ENCODE measurements around the gene ETV1. TPM values are rescaled to one million over a fixed set of nuclear protein-coding genes. Genes with fewer than 3 reads are reported as not detected.
A peak's percentile ranks its signal among the peaks of the same experiment; 100 is the strongest.

The ETV1 gene
- total RNA-seq, 1 experiment from 2014 or later = 0.52 TPM

DNA sequence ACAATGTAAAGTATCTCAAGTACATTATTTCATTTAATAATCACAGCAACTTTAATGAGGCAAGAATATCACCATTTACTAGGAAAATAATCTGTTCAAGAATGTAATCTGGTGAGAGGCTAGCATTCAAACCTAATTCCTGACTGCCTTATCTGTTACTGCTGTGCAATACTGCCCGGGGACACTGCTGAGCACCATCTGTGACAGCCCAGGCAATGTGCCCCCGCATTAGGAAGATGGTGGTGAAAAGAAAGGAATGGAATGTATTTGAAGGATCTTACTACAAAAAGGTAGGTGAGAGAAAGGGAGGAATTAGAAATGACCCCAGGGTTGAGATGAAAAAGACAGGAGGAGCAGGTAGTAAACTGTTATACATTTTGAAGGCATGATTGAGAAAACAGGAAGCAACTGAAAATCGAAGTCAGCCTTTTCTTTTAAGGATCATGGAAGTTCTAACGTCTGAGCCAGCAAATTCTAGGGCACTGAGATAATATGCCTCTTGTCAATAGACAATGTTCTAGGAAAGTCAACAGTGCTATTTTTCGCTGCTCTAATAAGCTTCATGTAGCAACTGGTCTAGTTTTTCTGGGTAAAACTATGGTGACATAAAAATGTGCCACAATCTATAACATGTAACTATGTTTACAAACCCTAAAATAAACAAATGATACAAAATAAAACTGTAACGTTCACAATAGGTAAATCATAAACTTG lies 90.4 kb downstream of the ETV1 start:
- DNase-seq = no peak
- no peak overlapping the region for H3K27ac Mint-ChIP-seq (ENCODE audit: unreplicated experiment)
- Histone ChIP-seq H3K9me3 (no peaks in the 10 kb centered on the region), H3K4me3 (ENCODE audit: low read depth, low read length) (no peak overlapping the region), H3K36me3 (ENCODE audit: control insufficient read depth, insufficient read depth, low read length) (no peaks in the 10 kb centered on the region), H3K27me3 (replicated peaks; ENCODE audit: control insufficient read depth, insufficient read depth, low read length) (no peaks in the 10 kb centered on the region), H3K4me1 (no peaks in the 10 kb centered on the region)
- TF ChIP-seq, protein P1, sequence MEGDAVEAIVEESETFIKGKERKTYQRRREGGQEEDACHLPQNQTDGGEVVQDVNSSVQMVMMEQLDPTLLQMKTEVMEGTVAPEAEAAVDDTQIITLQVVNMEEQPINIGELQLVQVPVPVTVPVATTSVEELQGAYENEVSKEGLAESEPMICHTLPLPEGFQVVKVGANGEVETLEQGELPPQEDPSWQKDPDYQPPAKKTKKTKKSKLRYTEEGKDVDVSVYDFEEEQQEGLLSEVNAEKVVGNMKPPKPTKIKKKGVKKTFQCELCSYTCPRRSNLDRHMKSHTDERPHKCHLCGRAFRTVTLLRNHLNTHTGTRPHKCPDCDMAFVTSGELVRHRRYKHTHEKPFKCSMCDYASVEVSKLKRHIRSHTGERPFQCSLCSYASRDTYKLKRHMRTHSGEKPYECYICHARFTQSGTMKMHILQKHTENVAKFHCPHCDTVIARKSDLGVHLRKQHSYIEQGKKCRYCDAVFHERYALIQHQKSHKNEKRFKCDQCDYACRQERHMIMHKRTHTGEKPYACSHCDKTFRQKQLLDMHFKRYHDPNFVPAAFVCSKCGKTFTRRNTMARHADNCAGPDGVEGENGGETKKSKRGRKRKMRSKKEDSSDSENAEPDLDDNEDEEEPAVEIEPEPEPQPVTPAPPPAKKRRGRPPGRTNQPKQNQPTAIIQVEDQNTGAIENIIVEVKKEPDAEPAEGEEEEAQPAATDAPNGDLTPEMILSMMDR (IDR thresholded peaks at IDR 0.05; ENCODE audit: insufficient read depth in 1 of 2, low read depth in 1 of 2, low read length in 1 of 2, severe bottlenecking in 1 of 2, unreplicated experiment in 1 of 2) = no peak
- no peaks in the 10 kb centered on the region for H3K36me3 Mint-ChIP-seq (ENCODE audit: insufficient read depth, unreplicated experiment)
- peak overlapping the region; percentile 4 for H3K4me3 Mint-ChIP-seq (ENCODE audit: unreplicated experiment)
- BruUV-seq (replicated peaks) = no TSS peak
- H3K4me1 Mint-ChIP-seq (ENCODE audit: low read depth, unreplicated experiment) = peaks cover 6% of the 10 kb centered on the region
- peaks cover 8% of the 10 kb centered on the region for H3K27me3 Mint-ChIP-seq (ENCODE audit: insufficient read depth, unreplicated experiment)
- POLR2A ChIA-PET = no interaction called here
- H3K9me3 Mint-ChIP-seq (ENCODE audit: unreplicated experiment) = no peaks in the 10 kb centered on the region
- intact Hi-C loops (cut with micrococcal nuclease; ENCODE audit: unreplicated experiment) = no loop called here
- CTCF ChIA-PET = no interaction called here

DNA sequence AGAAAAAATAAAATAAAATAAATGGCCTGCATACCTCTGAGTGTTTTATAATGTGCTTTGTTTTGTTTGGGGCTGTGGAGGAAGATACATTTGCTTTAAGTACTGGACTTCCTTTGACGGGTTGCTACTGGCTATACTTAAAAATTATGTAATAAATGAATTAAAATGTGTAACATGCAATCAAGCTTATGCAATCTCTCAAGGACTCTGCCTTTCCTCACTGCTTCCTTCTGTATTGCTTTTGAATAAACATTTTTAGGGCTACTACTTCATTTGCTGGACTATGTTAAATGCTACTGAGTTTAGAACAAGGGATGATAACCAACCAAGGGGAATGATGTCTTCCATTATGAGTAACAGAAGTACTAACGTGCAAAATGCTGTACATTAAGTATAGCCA lies 91.6 kb downstream of the ETV1 start:
- H3K36me3 ChIP-seq (ENCODE audit: control insufficient read depth, insufficient read depth, low read length) = no peaks in the 10 kb centered on the region
- H3K27me3 Mint-ChIP-seq (ENCODE audit: insufficient read depth, unreplicated experiment) = peaks cover 8% of the 10 kb centered on the region
- ChIA-PET CTCF (no interaction called here), POLR2A (no interaction called here)
- H3K9me3 Mint-ChIP-seq (ENCODE audit: unreplicated experiment) = no peaks in the 10 kb centered on the region
- no peaks in the 10 kb centered on the region for H3K9me3 ChIP-seq
- BruUV-seq (replicated peaks) = no TSS peak
- H3K36me3 Mint-ChIP-seq (ENCODE audit: insufficient read depth, unreplicated experiment) = no peaks in the 10 kb centered on the region
- TF ChIP-seq, protein P1 (IDR thresholded peaks at IDR 0.05; ENCODE audit: insufficient read depth in 1 of 2, low read depth in 1 of 2, low read length in 1 of 2, severe bottlenecking in 1 of 2, unreplicated experiment in 1 of 2) = no peak
- H3K4me1 ChIP-seq = no peaks in the 10 kb centered on the region
- no peak overlapping the region for H3K4me3 ChIP-seq (ENCODE audit: low read depth, low read length)
- no peaks in the 10 kb centered on the region for H3K27me3 ChIP-seq (replicated peaks; ENCODE audit: control insufficient read depth, insufficient read depth, low read length)
- H3K4me1 Mint-ChIP-seq (ENCODE audit: low read depth, unreplicated experiment) = peaks cover 6% of the 10 kb centered on the region
- DNase-seq = no peak
- H3K27ac Mint-ChIP-seq (ENCODE audit: unreplicated experiment) = no peak overlapping the region
- H3K4me3 Mint-ChIP-seq (ENCODE audit: unreplicated experiment) = no peak overlapping the region
- intact Hi-C loops (cut with micrococcal nuclease; ENCODE audit: unreplicated experiment) = no loop called here

DNA sequence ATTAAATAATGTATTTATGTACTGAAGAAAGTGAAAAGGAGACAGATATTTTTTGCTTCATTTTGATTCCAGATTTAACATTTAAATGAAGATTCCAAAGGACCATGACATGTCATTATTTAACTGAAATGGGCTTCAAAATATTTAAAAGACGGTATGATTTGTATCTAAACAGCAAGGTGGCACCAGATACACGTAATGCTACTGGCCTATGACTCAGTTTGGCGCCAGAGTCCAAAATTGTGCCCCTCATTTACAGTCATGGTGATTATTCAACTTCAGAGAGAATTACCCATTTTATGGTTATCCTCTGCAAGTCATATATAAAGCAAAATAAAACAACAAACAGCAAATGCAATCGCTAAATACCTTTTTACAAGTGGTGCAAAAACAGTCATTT lies 94.5 kb downstream of the ETV1 start:
- TF ChIP-seq, protein P1 (IDR thresholded peaks at IDR 0.05; ENCODE audit: insufficient read depth in 1 of 2, low read depth in 1 of 2, low read length in 1 of 2, severe bottlenecking in 1 of 2, unreplicated experiment in 1 of 2) = no peak
- ChIA-PET POLR2A (no interaction called here), CTCF (no interaction called here)
- peaks cover 6% of the 10 kb centered on the region for H3K4me1 Mint-ChIP-seq (ENCODE audit: low read depth, unreplicated experiment)
- Histone ChIP-seq H3K36me3 (ENCODE audit: control insufficient read depth, insufficient read depth, low read length) (no peaks in the 10 kb centered on the region), H3K9me3 (no peaks in the 10 kb centered on the region), H3K4me1 (no peaks in the 10 kb centered on the region), H3K27me3 (replicated peaks; ENCODE audit: control insufficient read depth, insufficient read depth, low read length) (no peaks in the 10 kb centered on the region), H3K4me3 (ENCODE audit: low read depth, low read length) (no peak overlapping the region)
- DNase-seq = no peak
- H3K27ac Mint-ChIP-seq (ENCODE audit: unreplicated experiment) = no peak overlapping the region
- peaks cover 8% of the 10 kb centered on the region for H3K27me3 Mint-ChIP-seq (ENCODE audit: insufficient read depth, unreplicated experiment)
- H3K9me3 Mint-ChIP-seq (ENCODE audit: unreplicated experiment) = no peaks in the 10 kb centered on the region
- intact Hi-C loops (cut with micrococcal nuclease; ENCODE audit: unreplicated experiment) = loop anchor here (2.0 kb wide), 1 partner anchor 562 kb away; no protein-coding TSS in a partner anchor
- H3K36me3 Mint-ChIP-seq (ENCODE audit: insufficient read depth, unreplicated experiment) = no peaks in the 10 kb centered on the region
- no peak overlapping the region for H3K4me3 Mint-ChIP-seq (ENCODE audit: unreplicated experiment)
- BruUV-seq (replicated peaks) = no TSS peak

Data from Caco-2 (cell line).